CD4-positive, alpha-beta T cell treated with Interleukin-15 for 4 hours (primary cell): Measurements from ENCODE around the gene SIPA1L2.
"Not testable (repeated sequence)": the region's sequence is repeated elsewhere in the genome, so short reads cannot be mapped to it uniquely, and the experiment has no call there.

Source experiments
- DNase-seq: peaks from one replicate; pipeline ENCODE4 v3.0.0-alpha.2; 2020; ENCODE audit warnings: low spot score

The SIPA1L2 gene

GRCh38 chr1:232613752-232614381, 16.1 kb downstream of the SIPA1L2 start:
- DNase-seq: no peak

GRCh38 chr1:232612836-232613235, 17.1 kb downstream of the SIPA1L2 start:
- not testable (repeated sequence) for DNase-seq

DNA sequence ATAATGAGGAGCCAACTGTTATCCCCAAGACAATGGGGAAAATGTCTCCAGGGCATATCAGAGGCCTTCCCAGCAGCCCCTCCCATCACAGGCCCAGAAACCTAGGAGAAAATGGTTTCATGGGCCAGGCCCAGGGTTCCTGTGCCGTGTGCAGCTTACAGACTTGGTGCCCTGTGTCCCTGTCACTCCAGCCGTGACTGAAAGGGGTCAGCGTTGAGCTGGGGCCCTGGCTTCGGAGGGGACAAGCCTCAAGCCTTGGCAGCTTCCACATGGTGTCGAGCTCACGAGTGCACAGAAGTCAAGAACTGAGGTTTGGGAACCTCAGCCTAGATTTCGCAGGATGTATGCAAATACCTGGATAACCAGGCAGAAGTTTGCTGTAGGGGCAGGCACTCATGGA, 18.1 kb downstream of the SIPA1L2 start:
- DNase-seq: no peak

DNA sequence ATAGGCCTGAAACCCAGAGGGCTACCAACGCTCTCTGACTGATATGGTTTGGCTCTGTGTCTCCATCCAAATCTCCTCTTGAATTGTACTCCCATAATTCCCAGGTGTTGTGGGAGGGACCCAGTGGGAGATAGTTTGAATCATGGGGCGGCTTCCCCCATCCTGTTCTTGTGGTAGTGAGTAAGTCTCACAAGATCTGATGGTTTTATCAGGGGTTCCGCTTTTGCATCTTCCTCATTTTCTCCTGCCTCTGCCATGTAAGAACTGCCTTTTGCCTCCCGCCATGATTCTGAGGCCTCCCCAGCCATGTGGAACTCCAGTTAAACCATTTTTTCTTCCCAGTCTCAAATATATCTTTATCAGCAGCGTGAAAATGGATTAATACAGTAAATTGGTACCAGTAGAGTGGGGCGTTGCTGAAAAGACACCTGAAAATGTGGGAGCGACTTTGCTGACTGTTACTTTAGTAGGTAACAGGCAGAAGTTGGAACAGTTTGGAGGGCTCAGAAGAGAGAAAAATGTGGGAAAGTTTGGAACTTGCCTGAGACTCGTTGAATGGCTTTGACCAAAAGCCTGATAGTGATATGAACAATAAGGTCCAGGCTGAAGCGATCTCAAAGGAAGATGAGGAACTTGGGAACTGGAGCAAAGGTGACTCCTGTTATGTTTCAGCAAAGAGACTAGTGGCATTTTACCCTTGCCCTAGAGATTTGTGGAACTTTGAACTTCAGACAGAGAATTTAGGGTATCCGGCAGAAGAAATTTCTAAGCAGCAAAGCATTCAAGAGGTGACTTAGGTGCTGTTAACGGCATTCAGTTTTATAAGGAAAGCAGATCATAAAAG, 18.8 kb downstream of the SIPA1L2 start:
- DNase-seq: not testable (repeated sequence)

- DNase-seq: no peak
These were observed 19.6 kb downstream of the SIPA1L2 start for GRCh38 chr1:232610192-232610901.

- no peak for DNase-seq
These were observed 21.5 kb downstream of the SIPA1L2 start for GRCh38 chr1:232608427-232608826.

GRCh38 chr1:232602622-232603021, 27.3 kb downstream of the SIPA1L2 start:
- no peak for DNase-seq

DNA sequence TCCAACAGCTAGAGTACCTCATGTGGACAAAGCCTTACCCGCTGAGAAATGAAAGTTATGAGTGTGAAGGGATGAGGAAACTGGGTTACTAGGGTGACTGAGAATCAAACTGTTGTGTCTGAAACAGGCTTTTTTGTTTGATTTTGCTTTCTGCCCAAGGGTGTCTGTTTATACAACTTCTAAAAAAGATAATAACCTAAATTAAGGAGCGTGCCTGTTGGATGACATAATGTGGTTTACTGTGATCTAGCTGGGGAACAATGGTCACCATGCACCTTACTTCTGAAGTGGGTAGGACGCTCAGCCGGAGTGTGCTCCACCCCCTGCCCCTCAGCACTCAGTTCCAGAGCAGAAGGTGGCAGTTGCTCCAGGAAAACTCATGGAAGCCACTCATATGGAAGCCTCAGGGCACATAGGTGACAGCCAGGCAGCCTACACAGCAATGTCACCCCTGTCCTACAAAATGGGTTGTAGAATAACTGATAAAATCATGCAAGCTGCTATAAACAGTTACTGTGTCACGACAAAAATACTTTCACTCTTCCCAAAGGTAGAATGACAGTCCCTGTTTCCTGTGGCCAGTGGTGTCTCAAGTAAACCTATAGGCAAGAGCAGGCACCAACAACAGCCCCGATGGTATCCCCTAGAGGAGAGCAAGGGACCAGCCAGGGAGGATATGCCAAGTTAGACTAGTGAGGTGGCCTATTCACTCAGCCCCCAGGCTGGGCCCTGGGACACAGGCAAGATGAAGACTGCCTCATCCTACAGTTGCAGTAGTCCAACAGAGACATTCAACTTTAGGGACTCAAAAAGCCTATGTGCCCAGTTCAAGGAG, 29.3 kb downstream of the SIPA1L2 start:
- DNase-seq: no peak

DNA sequence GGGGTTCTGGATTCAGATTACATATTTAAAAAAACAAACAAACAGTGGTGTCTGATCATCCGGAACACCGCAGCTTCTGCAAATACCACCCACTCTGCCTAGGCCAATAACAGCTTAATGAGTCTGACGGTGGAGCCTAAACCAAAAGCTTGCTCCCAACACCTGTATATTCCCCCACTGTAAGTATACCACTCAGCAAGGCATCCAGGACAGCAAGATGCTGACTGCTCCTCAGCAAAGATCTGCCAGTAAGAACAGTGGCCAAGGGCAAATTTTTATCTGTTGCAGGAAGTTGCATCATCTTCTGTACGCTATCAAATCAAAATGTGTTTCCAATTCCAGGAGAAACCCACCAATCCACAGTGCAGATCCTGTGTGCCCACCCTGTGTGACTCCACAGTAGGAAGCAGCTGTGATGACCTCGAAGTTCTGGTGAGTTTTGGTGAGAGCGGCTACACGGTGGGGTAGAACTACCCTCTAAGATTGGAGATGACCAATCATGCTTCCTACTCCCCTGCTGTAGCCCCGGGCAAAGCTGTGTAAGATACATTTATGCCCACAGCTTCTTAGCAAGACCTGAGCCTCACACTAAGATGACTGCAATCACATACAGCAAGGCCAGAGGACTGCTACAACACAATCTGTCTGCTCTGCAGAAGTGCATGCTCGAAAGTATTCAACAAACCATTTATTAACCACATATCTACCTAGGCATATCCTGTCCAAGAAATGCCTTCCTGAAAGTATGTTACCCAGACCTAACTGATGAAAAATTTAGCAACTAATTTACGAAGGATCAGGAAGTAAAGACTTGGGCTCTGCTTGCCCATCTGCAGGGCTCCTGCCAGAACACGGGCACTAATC, 30.5 kb downstream of the SIPA1L2 start:
- DNase-seq: no peak

- no peak for DNase-seq
These were observed 31.1 kb downstream of the SIPA1L2 start for GRCh38 chr1:232598837-232599177.

- no peak for DNase-seq
These were observed 31.8 kb downstream of the SIPA1L2 start for GRCh38 chr1:232598133-232598532.

GRCh38 chr1:232597721-232598120, 32.2 kb downstream of the SIPA1L2 start:
- DNase-seq: no peak

- no peak for DNase-seq
These were observed 33.1 kb downstream of the SIPA1L2 start for GRCh38 chr1:232596666-232597303.

DNA sequence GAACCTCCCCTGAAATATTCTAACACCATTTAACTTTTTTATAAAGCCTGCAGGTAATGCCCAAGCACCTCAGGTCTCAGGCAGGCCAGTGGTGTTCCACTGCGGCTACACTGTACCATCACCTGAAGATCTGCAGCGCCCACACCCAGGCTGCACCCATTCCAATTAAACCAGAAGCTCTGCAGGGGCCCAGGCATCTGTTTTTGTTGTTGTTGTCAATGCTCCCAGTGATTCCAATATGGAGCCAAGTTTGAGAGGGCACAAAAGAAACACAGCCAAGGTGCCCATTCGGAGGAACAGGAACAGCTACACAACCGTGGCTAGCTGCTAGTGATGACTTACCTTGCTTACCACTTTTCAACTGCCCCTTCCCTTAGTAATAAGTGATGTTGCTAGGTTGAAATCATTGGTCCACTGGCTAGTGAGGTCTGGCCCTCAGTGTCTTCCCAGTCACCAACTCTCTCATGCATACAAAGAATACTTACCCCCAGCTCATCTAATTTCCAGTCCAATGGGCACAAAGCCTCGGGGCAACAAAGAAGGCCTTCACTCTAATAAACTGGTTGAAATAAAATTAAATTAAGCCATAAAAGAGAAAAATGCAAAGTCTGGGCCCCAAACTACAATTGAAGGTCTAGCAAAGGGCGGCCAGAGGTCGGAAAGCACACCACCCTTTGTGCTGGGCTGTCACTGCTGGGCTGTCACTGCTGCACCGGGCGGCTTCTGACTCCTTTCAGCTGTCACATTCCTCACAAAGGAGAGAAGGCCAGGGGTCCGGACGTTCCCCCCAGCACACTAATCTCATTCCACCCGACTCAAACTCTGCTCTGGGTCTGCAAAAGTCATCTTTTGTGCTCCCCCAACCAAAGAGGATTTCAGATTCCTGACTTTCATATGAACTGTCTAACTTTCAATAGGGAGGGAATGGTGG, 34.9 kb downstream of the SIPA1L2 start:
- DNase-seq: no peak

DNA sequence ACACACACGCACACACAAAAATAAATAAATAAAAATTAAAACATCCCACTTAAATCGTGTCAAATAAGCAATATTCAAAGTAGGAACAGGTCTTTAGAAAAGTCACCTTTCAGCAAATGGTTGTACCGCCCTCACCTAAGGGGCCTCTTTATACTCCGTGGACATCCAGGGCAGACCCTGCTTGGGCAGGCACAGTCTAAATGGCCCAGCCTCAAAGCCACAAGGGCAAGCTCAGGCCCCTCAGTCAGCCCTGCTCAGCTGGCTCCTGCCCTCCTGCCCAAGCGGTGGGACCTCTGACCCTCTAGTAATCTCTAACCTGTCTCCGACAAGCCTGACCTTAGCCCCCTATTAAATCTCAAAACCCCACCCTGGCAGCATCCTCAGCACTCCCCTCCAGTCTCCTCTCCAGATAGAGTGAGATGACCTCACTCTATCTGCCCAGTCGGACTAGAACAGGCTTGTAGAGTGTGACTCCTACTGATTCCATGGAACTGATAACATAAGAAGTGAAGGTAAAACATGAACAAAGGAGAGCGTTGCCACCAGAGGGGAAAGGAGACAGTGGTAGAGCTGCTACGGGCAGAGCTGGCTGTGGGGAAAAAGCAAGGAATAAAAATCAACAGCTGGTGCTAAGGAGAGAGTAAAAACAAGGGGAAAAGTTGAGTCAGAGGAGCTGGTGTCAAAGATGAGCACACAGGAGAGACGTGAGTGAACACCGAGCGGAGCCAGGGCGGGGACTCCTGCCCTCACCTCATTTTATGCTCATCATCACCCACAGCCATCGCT, 36.0 kb downstream of the SIPA1L2 start:
- no peak for DNase-seq

DNA sequence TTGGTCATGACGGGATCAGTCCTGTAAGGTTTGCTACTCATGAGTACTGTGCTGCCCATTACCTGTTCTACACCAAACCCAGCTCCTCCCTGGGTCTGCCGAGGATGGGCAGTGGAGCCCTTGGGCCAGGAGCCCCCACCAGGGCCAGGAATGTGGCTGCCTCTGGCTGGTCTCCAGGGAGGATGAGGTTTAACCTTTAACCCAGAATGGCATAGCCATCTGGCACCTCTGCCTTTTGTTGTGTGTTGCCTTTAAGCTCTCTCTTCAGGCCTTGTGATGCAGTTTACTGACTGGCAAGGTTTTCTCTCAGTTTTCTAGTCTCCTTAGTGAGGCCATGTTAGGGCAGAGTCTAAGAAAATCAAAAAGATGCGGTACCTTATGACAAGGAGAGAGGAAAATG, 38.6 kb downstream of the SIPA1L2 start:
- no peak for DNase-seq

- no peak for DNase-seq
These were observed 39.2 kb downstream of the SIPA1L2 start for GRCh38 chr1:232590744-232591082.

DNA sequence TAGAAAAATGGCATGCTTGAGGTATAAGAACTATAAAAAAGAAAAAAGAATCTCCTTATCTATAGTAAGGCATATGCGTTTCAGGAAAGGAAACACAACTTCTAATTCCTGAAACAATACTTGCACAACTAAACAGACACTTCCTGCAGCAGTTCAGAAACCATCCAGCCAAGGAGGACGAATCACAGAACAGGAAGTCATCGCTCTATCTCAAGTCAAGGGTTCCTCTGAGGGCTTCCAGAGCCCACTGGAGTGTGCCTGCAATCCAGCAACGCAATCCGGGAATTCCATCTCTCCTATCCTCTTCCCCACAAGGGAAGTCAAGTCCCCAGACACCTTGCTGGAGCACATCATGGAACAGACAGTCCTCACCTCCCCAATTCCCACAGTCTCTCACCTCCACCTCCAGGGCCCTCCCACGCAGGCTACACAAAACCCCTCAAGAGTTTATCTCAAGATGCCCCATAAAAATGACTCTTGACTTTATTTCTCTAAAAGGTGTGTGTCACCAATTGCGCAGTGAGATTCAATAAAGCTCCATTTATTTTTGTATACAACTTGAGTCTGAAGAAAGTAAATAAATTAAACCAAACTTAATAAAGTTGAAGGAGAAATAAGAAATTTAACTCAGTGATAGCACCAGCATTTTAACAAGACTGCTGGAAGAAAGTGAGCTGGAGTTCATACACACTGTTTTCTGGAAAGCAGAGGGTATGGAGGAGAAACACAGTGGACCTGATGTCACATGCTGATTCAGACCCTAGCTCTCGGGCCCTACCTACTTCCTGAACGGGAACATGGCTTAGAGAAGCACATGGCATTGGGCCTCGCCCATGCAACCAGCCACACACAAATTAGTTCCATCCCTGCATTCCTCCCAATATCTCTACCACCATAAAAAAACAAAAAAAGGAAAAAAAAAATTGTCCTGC, 39.9 kb downstream of the SIPA1L2 start:
- DNase-seq: no peak
